A549 (cell line): Measurements from ENCODE around the gene NOS3. TPM values are rescaled to one million over a fixed set of nuclear protein-coding genes. Genes with fewer than 3 reads are reported as not detected.

Experiments used
- ATAC-seq, 2 experiments: fragments of 200-7000 bp in 1 of 2; fragments of >200 bp in 1 of 2; cut with Nextera tagmentation in 1 of 2; cut with Tn5 transposase in 1 of 2; 3 replicates each; pipeline versions ENCODE4 v1.8.0 to v1.9.1; 2018 to 2020; ENCODE audit warnings: mild to moderate bottlenecking in 1 of 2, moderate library complexity in 1 of 2
- CTCF ChIA-PET: fragments of 300-600 bp; sonication (Branson Sonifier 250); formaldehyde crosslinking; extraction: SDS; loops from one replicate; lab custom pipeline; 2021; ENCODE audit warnings: antibody characterized with exemption, inconsistent platforms; lab: Yijun Ruan, JAX
- POLR2A ChIA-PET: fragments of 350-600 bp; formaldehyde crosslinking; extraction: SDS; loops from one replicate; lab custom pipeline; 2021; ENCODE audit warnings: antibody characterized with exemption, inconsistent platforms; lab: Yijun Ruan, JAX
- DNase-seq, 2 experiments: peaks; one replicate each; pipeline versions ENCODE4 v3.0.0 to v3.0.0-alpha.2; 2011 to 2016; ENCODE audit warnings: low read depth in 1 of 2, low spot score in 1 of 2
- FAIRE-seq: peaks from 2 replicates; lab custom pipeline; 2011; peaks lifted over from hg19 to GRCh38; lab: Jason Lieb, UNC
- H3K27ac ChIP-seq, 2 experiments: fragments of >200 bp; sonication (Bioruptor Twin); formaldehyde crosslinking; 3 replicates each; pipeline ENCODE4 v1.5.1; 2016 to 2017
- H3K4me1 ChIP-seq: fragments of >200 bp; sonication (Bioruptor Twin); formaldehyde crosslinking; 3 replicates; pipeline ENCODE4 v1.6.1; 2016
- H3K4me2 ChIP-seq: fragments of >200 bp; sonication (Bioruptor Twin); formaldehyde crosslinking; 3 replicates; pipeline ENCODE4 v1.6.1; 2016
- H3K4me3 ChIP-seq: fragments of >200 bp; sonication (Bioruptor Twin); formaldehyde crosslinking; 3 replicates; pipeline ENCODE4 v1.5.1; 2016
- H3K9me3 ChIP-seq: fragments of >200 bp; sonication (Bioruptor Twin); formaldehyde crosslinking; 3 replicates; pipeline ENCODE4 v1.6.1; 2016
- CBX2 ChIP-seq: fragments of 200-600 bp; sonication (generic); IDR thresholded peaks from 2 replicates; pipeline ENCODE4 v1.6.1; 2016; ENCODE audit warnings: low read depth, mild to moderate bottlenecking, borderline replicate concordance
- CBX8 ChIP-seq: fragments of 200-600 bp; sonication (generic); IDR thresholded peaks from 2 replicates; pipeline ENCODE4 v1.6.1; 2016
- ELK1 ChIP-seq: fragments of 150-350 bp; IDR thresholded peaks from 2 replicates; pipeline ENCODE4 v1.6.1; 2014; ENCODE audit warnings: low read depth, mild to moderate bottlenecking, low read length
- EP300 ChIP-seq, 2 experiments: fragments of >200 bp; sonication (Bioruptor Twin); formaldehyde crosslinking; IDR thresholded peaks; 2 replicates in 1 of 2; 3 replicates in 1 of 2; pipeline ENCODE4 v1.6.1; 2016 to 2017
- ESRRA ChIP-seq: fragments of 150-350 bp; IDR thresholded peaks from 2 replicates; pipeline ENCODE4 v1.6.1; 2014; ENCODE audit warnings: mild to moderate bottlenecking, low read length, borderline replicate concordance
- FOSL2 ChIP-seq, 2 experiments: fragments of 450-650 bp in 1 of 2; fragments of >200 bp in 1 of 2; sonication (Bioruptor Twin) in 1 of 2; formaldehyde crosslinking; IDR thresholded peaks; 2 replicates each; pipeline versions ENCODE4 v1.5.0 to v1.6.1; 2016 to 2020; ENCODE audit warnings: mild to moderate bottlenecking in 1 of 2, moderate library complexity in 1 of 2
- HDAC2 ChIP-seq: fragments of 200-600 bp; sonication (generic); IDR thresholded peaks from 2 replicates; pipeline ENCODE4 v1.6.1; 2016
- HEYL ChIP-seq: fragments of 250-450 bp; sonication (Bioruptor Pico); IDR thresholded peaks from 2 replicates; pipeline ENCODE4 v1.8.0; 2021; ENCODE audit warnings: mild to moderate bottlenecking, moderate library complexity
- JUN ChIP-seq, 2 experiments: fragments of >200 bp; sonication (Bioruptor Twin); formaldehyde crosslinking; IDR thresholded peaks; 2 replicates in 1 of 2; 3 replicates in 1 of 2; pipeline ENCODE4 v1.6.1; 2016 to 2017
- JUNB ChIP-seq: fragments of >200 bp; sonication (Bioruptor Twin); formaldehyde crosslinking; IDR thresholded peaks from 2 replicates; pipeline ENCODE4 v1.6.1; 2016
- MAFK ChIP-seq: fragments of 450-650 bp; IDR thresholded peaks from 2 replicates; pipeline ENCODE4 v1.6.1; 2014; ENCODE audit not compliant: partially characterized antibody
- NPAS2 ChIP-seq: fragments of 250-450 bp; sonication (Bioruptor Pico); IDR thresholded peaks from 2 replicates; pipeline ENCODE4 v1.8.0; 2022; ENCODE audit warnings: mild to moderate bottlenecking, moderate library complexity, borderline replicate concordance
- NR3C1 ChIP-seq: fragments of >200 bp; sonication (Bioruptor Twin); formaldehyde crosslinking; IDR thresholded peaks from 3 replicates; pipeline ENCODE4 v1.6.1; 2017
- PBX3 ChIP-seq: IDR thresholded peaks from 2 replicates; pipeline ENCODE4 v1.6.1; 2012
- POLR2A ChIP-seq: IDR thresholded peaks from 2 replicates; pipeline ENCODE4 v1.6.1; 2012; ENCODE audit warnings: mild to moderate bottlenecking, low read length
- POLR2AphosphoS2 ChIP-seq: conservative IDR thresholded peaks from 2 replicates; pipeline ENCODE4 v1.6.1; 2012; ENCODE audit warnings: low read length, improper control_type of control experiment, inconsistent platforms
- RFX5 ChIP-seq: fragments of 450-650 bp; IDR thresholded peaks from 2 replicates; pipeline ENCODE4 v1.7.1; 2014; ENCODE audit warnings: antibody characterized with exemption, mild to moderate bottlenecking, moderate library complexity
- RNF2 ChIP-seq: fragments of 200-600 bp; sonication (generic); IDR thresholded peaks from 2 replicates; pipeline ENCODE4 v1.6.1; 2016; ENCODE audit warnings: low read depth, mild to moderate bottlenecking, antibody characterized with exemption, moderate library complexity, borderline replicate concordance
- SREBF2 ChIP-seq: fragments of 450-650 bp; IDR thresholded peaks from 2 replicates; pipeline ENCODE4 v1.6.1; 2014; ENCODE audit warnings: mild to moderate bottlenecking, moderate library complexity
- ZFP36 ChIP-seq: fragments of 450-650 bp; IDR thresholded peaks from 2 replicates; pipeline ENCODE4 v1.6.1; 2014; ENCODE audit warnings: borderline replicate concordance; ENCODE audit not compliant: partially characterized antibody
- WGBS: methylation state at CpG from one replicate; pipeline ENCODE4 v1.1.6; 2017; ENCODE audit errors: missing lambda C conversion rate; 5-methylcytosine and 5-hydroxymethylcytosine counted together
- polyA plus RNA-seq, 4 experiments: library from polyadenylated mRNA; depleted of rRNA in 3 of 4; stranded (reverse); fragments of >200 nt; fragmentation: RNase III in 1 of 4; extraction: RNeasy Plus Mini Kit Qiagen cat#74134 plus additional on column Dnase treatment in 1 of 4; gene quantifications; 2 replicates in 3 of 4; 3 replicates in 1 of 4; pipeline ENCODE4 v1.2.3, GENCODE V29; 2011 to 2017
- TF ChIP-seq, protein P1 (sequence below): fragments of 450-650 bp; IDR thresholded peaks from 2 replicates; pipeline ENCODE4 v1.6.1; 2014; ENCODE audit warnings: antibody characterized with exemption
- TF ChIP-seq, protein P2 (sequence below): fragments of >200 bp; sonication (Bioruptor Twin); formaldehyde crosslinking; IDR thresholded peaks from 2 replicates; pipeline ENCODE4 v1.6.1; 2016
- TF ChIP-seq, protein P3 (sequence below): fragments of 250-450 bp; sonication (Bioruptor Pico); IDR thresholded peaks from 2 replicates; pipeline ENCODE4 v1.5.0; 2020; ENCODE audit warnings: low read depth, mild to moderate bottlenecking, moderate library complexity

The NOS3 gene
- polyA plus RNA-seq, 2 of the 4 experiments (the other 2 are of a cell fraction): 0.52 to 0.71 TPM

GRCh38 chr7:150976529-150977381 is 14.1 kb upstream of the NOS3 start:
- H3K4me1 ChIP-seq: peaks cover 37% of the 10 kb centered on the region
- ATAC-seq: no peak
- TF ChIP-seq JUNB (no peak), POLR2AphosphoS2 (no peak), SREBF2 (no peak), JUN (IDR thresholded peaks at IDR 0.05) (no peak)
- TF ChIP-seq, protein P1, sequence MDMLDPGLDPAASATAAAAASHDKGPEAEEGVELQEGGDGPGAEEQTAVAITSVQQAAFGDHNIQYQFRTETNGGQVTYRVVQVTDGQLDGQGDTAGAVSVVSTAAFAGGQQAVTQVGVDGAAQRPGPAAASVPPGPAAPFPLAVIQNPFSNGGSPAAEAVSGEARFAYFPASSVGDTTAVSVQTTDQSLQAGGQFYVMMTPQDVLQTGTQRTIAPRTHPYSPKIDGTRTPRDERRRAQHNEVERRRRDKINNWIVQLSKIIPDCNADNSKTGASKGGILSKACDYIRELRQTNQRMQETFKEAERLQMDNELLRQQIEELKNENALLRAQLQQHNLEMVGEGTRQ: no peak
- TF ChIP-seq, all 56 proteins: peak for 0
- peak overlapping the region; percentile 100; the same call in 1 of the 3 replicates for H3K4me2 ChIP-seq
- FAIRE-seq (no peak), DNase-seq (no peak)
- H3K4me3 ChIP-seq: no peak overlapping the region
- ChIA-PET CTCF (interaction anchor here (1.0 to 3.1 kb wide), 6 partner anchors 9 to 135 kb away, joined by 3 to 17 read pairs (median 6); partner anchors contain the start of gene ATG9B), POLR2A (interaction anchor here (0.6 kb wide), 1 partner anchor 86 kb away, joined by 3 read pairs; no protein-coding TSS in a partner anchor)
- H3K27ac ChIP-seq: no peak overlapping the region
- 87% methylated on average over 11 of the region's 13 CpGs for WGBS
- no peaks in the 10 kb centered on the region for H3K9me3 ChIP-seq

DNA sequence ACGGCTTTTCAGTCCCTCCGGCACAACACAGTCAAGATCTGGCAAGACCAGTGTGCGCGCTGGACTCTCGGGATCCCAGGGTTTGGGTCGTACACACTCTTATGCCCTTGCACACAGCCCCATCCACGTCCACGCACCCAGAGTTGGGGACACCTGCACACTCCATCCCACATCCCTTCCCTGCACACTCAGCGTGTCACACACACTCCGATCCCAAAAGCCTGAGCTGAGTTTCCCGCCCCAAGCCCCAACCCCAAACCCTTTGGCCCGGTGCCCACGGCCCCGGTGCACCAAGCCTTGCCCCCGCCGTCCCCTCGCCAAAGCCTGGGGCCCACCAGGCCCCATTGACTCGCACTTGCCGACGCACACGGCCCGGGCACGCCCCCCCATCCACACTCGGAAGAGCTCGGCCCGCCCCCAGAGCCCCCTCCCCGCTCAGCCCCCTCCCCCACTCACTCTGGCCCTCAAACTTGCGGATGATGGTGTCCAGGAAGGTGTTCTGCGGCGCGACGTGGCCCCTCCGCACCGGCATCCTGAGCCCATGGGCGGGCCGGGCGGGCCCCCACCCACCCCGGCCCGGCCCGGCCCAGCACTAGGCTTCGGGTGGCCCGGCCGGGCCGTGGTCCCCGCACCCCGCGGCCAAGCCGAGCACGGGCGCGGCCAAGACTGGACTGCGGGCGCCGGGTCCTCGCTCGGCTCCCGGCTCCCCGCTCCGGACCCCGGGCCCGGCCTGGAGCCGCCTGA is 13.3 kb upstream of the NOS3 start:
- Histone ChIP-seq H3K9me3 (no peaks in the 10 kb centered on the region), H3K4me1 (peaks cover 37% of the 10 kb centered on the region), H3K4me3 (peak overlapping the region; percentile 60), H3K4me2 (peak overlapping the region; percentile 100)
- ATAC-seq (no peak), FAIRE-seq (no peak)
- TF ChIP-seq PBX3: no peak
- no peak for TF ChIP-seq ESRRA
- TF ChIP-seq, protein P2, sequence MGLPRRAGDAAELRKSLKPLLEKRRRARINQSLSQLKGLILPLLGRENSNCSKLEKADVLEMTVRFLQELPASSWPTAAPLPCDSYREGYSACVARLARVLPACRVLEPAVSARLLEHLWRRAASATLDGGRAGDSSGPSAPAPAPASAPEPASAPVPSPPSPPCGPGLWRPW: no peak
- TF ChIP-seq FOSL2 (IDR thresholded peaks at IDR 0.05): no peak
- no peak for TF ChIP-seq FOSL2 (CRISPR knock-in tag; IDR thresholded peaks at IDR 0.05)
- no peak for TF ChIP-seq HDAC2
- no peak for TF ChIP-seq NPAS2
- TF ChIP-seq SREBF2: no peak
- TF ChIP-seq RFX5: no peak
- TF ChIP-seq CBX8: no peak
- no peak for TF ChIP-seq RNF2
- TF ChIP-seq POLR2A: no peak
- no peak for TF ChIP-seq HEYL
- no peak for TF ChIP-seq ZFP36
- TF ChIP-seq MAFK: no peak
- no peak for TF ChIP-seq NR3C1
- no peak for TF ChIP-seq EP300 (IDR thresholded peaks at IDR 0.05)
- TF ChIP-seq CBX2: no peak
- no peak for TF ChIP-seq ELK1
- TF ChIP-seq, protein P3, sequence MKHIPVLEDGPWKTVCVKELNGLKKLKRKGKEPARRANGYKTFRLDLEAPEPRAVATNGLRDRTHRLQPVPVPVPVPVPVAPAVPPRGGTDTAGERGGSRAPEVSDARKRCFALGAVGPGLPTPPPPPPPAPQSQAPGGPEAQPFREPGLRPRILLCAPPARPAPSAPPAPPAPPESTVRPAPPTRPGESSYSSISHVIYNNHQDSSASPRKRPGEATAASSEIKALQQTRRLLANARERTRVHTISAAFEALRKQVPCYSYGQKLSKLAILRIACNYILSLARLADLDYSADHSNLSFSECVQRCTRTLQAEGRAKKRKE (CRISPR knock-in tag): no peak
- TF ChIP-seq, all 56 proteins: peak for 0
- no peak for DNase-seq
- POLR2A ChIA-PET: interaction anchor here (0.6 kb wide), 1 partner anchor 85 kb away, joined by 3 read pairs; no protein-coding TSS in a partner anchor
- CTCF ChIA-PET: interaction anchor here (1.2 to 3.1 kb wide), 3 partner anchors 8 to 46 kb away, joined by 3 to 17 read pairs (median 6); partner anchors contain the start of gene ATG9B
- peak overlapping the region; percentile 47 to 80 for H3K27ac ChIP-seq
- 85% methylated on average over 10 of the region's 62 CpGs for WGBS
